ENCODE results near the gene PLLP. TPM values are rescaled to one million over a fixed set of nuclear protein-coding genes. Genes with fewer than 3 reads are reported as not detected.

Gene PLLP
- total RNA-seq, 4 donors from 2014 or later, result 58.4 to 241 (median 218) TPM

GRCh38 chr16:57235128-57236021 lies 49.1 kb downstream of the PLLP start:
- 87 to 88% methylated on average over 8 of the region's 8 CpGs for WGBS, 2 donors
- intact Hi-C loops (cut with DNase I; ENCODE audit: low total_unique reads), result loop anchor here (2.0 kb wide), 1 partner anchor 15 kb away; no protein-coding TSS in a partner anchor
- DNase-seq (ENCODE audit: low spot score in 2 of 2), result no peak
- H3K4me3 ChIP-seq (ENCODE audit: low read depth, poor library complexity, severe bottlenecking), result no peak overlapping the region
- TF ChIP-seq CTCF (IDR thresholded peaks at IDR 0.05) (no peak), POLR2A (IDR thresholded peaks at IDR 0.05) (no peak)

DNA sequence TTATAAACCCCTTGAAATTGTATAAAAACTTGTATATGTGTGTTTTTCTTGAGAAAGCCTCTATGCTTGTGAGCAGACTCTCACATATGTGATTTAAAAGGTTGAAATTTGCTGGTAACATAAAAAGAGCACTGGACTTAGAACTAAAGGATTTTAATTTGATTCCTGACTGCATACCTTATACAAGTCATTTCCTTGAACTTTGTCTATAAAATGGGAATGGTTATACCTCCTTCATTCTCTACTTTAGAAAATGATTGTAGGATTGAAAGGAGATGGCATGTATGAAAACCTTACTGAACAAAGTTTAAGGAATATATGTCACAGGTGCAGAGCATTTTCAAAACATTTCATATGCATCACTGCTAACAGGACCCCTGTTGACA lies 49.8 kb downstream of the PLLP start:
- no peak for TF ChIP-seq CTCF (IDR thresholded peaks at IDR 0.05)
- H3K4me3 ChIP-seq (ENCODE audit: low read depth, poor library complexity, severe bottlenecking), result no peak overlapping the region
- DNase-seq (ENCODE audit: low spot score in 2 of 2), result no peak
- intact Hi-C loops (cut with DNase I; ENCODE audit: low total_unique reads), result loop anchor here (2.0 kb wide), 1 partner anchor 14 kb away; no protein-coding TSS in a partner anchor

- TF ChIP-seq POLR2A (IDR thresholded peaks at IDR 0.05), result no peak
- no peak for TF ChIP-seq CTCF (IDR thresholded peaks at IDR 0.05)
- DNase-seq (ENCODE audit: low spot score in 2 of 2), result no peak
- intact Hi-C loops (cut with DNase I; ENCODE audit: low total_unique reads), result loop anchor here (2.0 kb wide), 1 partner anchor 13 kb away; no protein-coding TSS in a partner anchor
- WGBS, 2 donors, result 90 to 95% methylated on average over 9 of the region's 9 CpGs
- no peak overlapping the region for H3K4me3 ChIP-seq (ENCODE audit: low read depth, poor library complexity, severe bottlenecking)
These were observed 50.3 kb downstream of the PLLP start for GRCh38 chr16:57233944-57234706.

DNA sequence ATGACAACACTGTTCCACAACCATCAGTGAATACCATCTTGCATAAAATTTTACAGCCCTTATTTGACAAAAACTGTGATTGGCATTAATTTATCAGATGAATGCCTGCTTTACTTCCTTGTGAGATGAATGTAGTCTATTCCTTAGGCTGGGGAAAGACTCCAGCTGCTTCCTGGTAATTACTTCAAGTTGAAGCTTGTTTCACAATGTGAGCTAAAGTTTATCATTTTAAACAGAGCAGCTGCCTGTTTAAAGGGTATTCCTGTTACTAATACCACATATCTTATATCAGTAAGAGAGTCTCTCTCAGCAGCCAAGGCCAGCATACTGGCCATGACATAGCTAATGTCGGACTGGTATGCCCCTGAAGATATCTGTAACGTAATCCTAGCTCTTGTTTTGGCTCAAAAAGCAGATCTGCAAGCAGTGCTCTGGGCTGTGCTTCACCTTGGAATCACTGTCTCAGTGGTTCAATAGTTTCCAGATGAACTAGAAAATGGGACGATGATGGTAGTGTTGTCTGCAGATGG lies 52.6 kb downstream of the PLLP start:
- 46 to 53% methylated on average over 3 of the region's 3 CpGs for WGBS, 2 donors
- H3K4me3 ChIP-seq (ENCODE audit: low read depth, poor library complexity, severe bottlenecking), result no peak overlapping the region
- DNase-seq (ENCODE audit: low spot score in 2 of 2), result no peak
- no peak for TF ChIP-seq POLR2A (IDR thresholded peaks at IDR 0.05)
- no peak for TF ChIP-seq CTCF (IDR thresholded peaks at IDR 0.05)
- intact Hi-C loops (cut with DNase I; ENCODE audit: low total_unique reads), result no loop called here

GRCh38 chr16:57229079-57229478 lies 55.4 kb downstream of the PLLP start:
- intact Hi-C loops (cut with DNase I; ENCODE audit: low total_unique reads), result no loop called here
- no peak for DNase-seq (ENCODE audit: low spot score in 2 of 2)
- TF ChIP-seq CTCF (IDR thresholded peaks at IDR 0.05) (no peak), POLR2A (IDR thresholded peaks at IDR 0.05) (no peak)
- no peak overlapping the region for H3K4me3 ChIP-seq (ENCODE audit: low read depth, poor library complexity, severe bottlenecking)
- WGBS, 2 donors, result 94 to 97% methylated on average over 1 of the region's 1 CpG

Measured in lower leg skin (tissue), 4 donors.